ENCODE results near the gene HNRNPM. TPM values are rescaled to one million over a fixed set of nuclear protein-coding genes. Genes with fewer than 3 reads are reported as not detected.

Gene HNRNPM
- total RNA-seq, 1 experiment from 2014 or later: 298 TPM

GRCh38 chr19:8444677-8445487, at the start of gene HNRNPM (continued):
- TF ChIP-seq ZBTB33 (IDR thresholded peaks at IDR 0.05; ENCODE audit: extremely low read depth, insufficient replicate concordance, low read length): peak; percentile 77
- peak; percentile 99 for TF ChIP-seq ZFX (IDR thresholded peaks at IDR 0.05)

DNA sequence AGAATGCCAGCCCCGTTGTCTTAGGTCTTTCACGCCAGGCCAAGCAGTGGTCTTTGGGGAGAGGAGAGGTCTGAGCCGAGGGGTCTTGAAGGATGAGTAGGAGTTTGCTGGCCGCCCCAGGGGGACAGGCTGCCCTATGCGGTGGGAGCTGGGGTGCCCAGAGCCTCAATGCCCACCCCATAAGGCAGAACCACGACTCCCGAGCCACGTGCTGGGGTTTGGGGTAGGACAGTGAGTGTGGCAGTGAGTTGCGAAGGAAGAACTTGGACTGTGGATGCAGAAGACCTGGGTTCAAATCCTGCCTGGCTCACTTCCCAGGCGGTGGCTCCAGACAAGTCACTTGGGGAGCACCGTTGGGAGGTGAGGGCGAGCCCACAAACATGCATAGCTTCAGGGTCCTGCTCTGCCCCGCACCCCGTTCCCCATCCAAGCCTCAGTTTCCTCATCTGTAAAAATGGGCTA, 49.1 kb upstream of the HNRNPM start:
- ChIA-PET CTCF (interaction anchor here (1.0 kb wide), 1 partner anchor 41 kb away, joined by 5 read pairs; no protein-coding TSS in a partner anchor), POLR2A (interaction anchor here (1.0 kb wide), 1 partner anchor 40 kb away, joined by 4 read pairs; no protein-coding TSS in a partner anchor), RAD21 (ENCODE audit: low non-redundant PET in 1 of 2, low total read pairs in 2 of 2, uncharacterized antibody in 2 of 2, unreplicated experiment in 2 of 2) (no interaction called here)

More for the DNA sequence above, 49.1 kb upstream of the HNRNPM start:
- DNase-seq (ENCODE audit: low read depth, low spot score) (no peak), ATAC-seq (no peak)
- no peak overlapping the region for H3K27ac ChIP-seq (ENCODE audit: low read depth, low read length)
- no peak overlapping the region for H3K9ac ChIP-seq (ENCODE audit: low read length)
- H3K4me1 ChIP-seq (ENCODE audit: control insufficient read depth in 1 of 2, insufficient read depth in 2 of 2, low read length in 2 of 2): peaks cover 9 to 25% of the 10 kb centered on the region in 2 experiments; a peak in 3 of 4 replicates
- H3K79me2 ChIP-seq (ENCODE audit: insufficient read depth, low read length): peaks cover 77% of the 10 kb centered on the region
- H3K27me3 ChIP-seq (ENCODE audit: insufficient read depth, low read length): no peaks in the 10 kb centered on the region
- H3K36me3 ChIP-seq (ENCODE audit: control insufficient read depth in 1 of 2, insufficient read depth in 2 of 2, low read length in 2 of 2): no peaks in the 10 kb centered on the region; a peak in 2 of 4 replicates
- BruUV-seq (replicated peaks): no TSS peak
- H4K20me1 ChIP-seq (ENCODE audit: insufficient read depth): no peaks in the 10 kb centered on the region; the same call in 1 of the 2 replicates
- H3K9me3 ChIP-seq (ENCODE audit: control insufficient read depth in 1 of 2, insufficient read depth in 1 of 2, low read depth in 1 of 2, low read length in 2 of 2): no peaks in the 10 kb centered on the region
- intact Hi-C loops (cut with micrococcal nuclease): loop anchor here (1.0 to 2.0 kb wide), 2 partner anchors 41 to 49 kb away; no protein-coding TSS in a partner anchor
- H3K9me2 ChIP-seq (ENCODE audit: insufficient read depth): no peaks in the 10 kb centered on the region
- no peak overlapping the region for H3K4me2 ChIP-seq (ENCODE audit: low read length)
- H3K4me3 ChIP-seq (replicated peaks in 1 of 2; ENCODE audit: low read depth in 1 of 2, low read length in 2 of 2): no peak overlapping the region
- TF ChIP-seq POLR2AphosphoS5 (IDR thresholded peaks at IDR 0.05; ENCODE audit: low read depth, low read length) (no peak), CEBPB (IDR thresholded peaks at IDR 0.05; ENCODE audit: low read depth) (no peak), ZBTB33 (IDR thresholded peaks at IDR 0.05; ENCODE audit: extremely low read depth, insufficient replicate concordance, low read length) (no peak), JUND (IDR thresholded peaks at IDR 0.05) (no peak)
- no peak overlapping the region for H2AFZ ChIP-seq (ENCODE audit: low read depth, low read length, poor library complexity, severe bottlenecking)

All from HCT116 (cell line).